A673 (cell line): Measurements from ENCODE around the gene KAZN. TPM values are rescaled to one million over a fixed set of nuclear protein-coding genes. Genes with fewer than 3 reads are reported as not detected.

ENCODE experiments used
- BruUV-seq: library from RNA; stranded (reverse); fragments of 400-500 nt; replicated peaks from 2 replicates; lab custom pipeline; 2021; lab: Mats Ljungman, UMichigan
- CTCF ChIA-PET: fragments of 300-600 bp; sonication (Branson Sonifier 250); formaldehyde crosslinking; loops from one replicate; lab custom pipeline; 2022; ENCODE audit warnings: antibody characterized with exemption; lab: Charles Lee
- POLR2A ChIA-PET: fragments of 300-600 bp; sonication (Branson Sonifier 250); formaldehyde crosslinking; loops from one replicate; lab custom pipeline; 2022; ENCODE audit warnings: antibody characterized with exemption; ENCODE audit not compliant: low non-redundant PET; lab: Charles Lee
- DNase-seq: peaks from one replicate; pipeline ENCODE4 v3.0.0-alpha.2; 2015; ENCODE audit warnings: low spot score
- H3K27ac ChIP-seq: fragments of 200-600 bp; sonication (generic); 2 replicates; pipeline ENCODE4 v1.5.1; 2016; ENCODE audit warnings: mixed run types, low read depth, mild to moderate bottlenecking, mixed read lengths, antibody characterized with exemption, low read length; ENCODE audit not compliant: poor library complexity, severe bottlenecking
- H3K27me3 ChIP-seq: fragments of 200-600 bp; sonication (generic); replicated peaks from 2 replicates; pipeline ENCODE4 v1.6.1; 2017; ENCODE audit warnings: mixed run types, low read depth, mild to moderate bottlenecking, mixed read lengths, antibody characterized with exemption, low read length; ENCODE audit not compliant: insufficient read depth, poor library complexity
- H3K36me3 ChIP-seq: fragments of 200-600 bp; sonication (generic); 2 replicates; pipeline ENCODE4 v1.6.1; 2016; ENCODE audit warnings: mixed run types, mild to moderate bottlenecking, mixed read lengths, antibody characterized with exemption, low read length; ENCODE audit not compliant: insufficient read depth, poor library complexity, severe bottlenecking
- H3K4me1 ChIP-seq: fragments of 200-600 bp; sonication (generic); 2 replicates; pipeline ENCODE4 v1.6.1; 2017; ENCODE audit warnings: mixed run types, mild to moderate bottlenecking, mixed read lengths, antibody characterized with exemption, low read length; ENCODE audit not compliant: insufficient read depth, poor library complexity, severe bottlenecking
- H3K4me3 ChIP-seq: fragments of 200-600 bp; sonication (generic); 2 replicates; pipeline ENCODE4 v1.5.1; 2016; ENCODE audit warnings: low read depth, mixed run types, mild to moderate bottlenecking, mixed read lengths, low read length; ENCODE audit not compliant: poor library complexity, severe bottlenecking
- H3K9me3 ChIP-seq: fragments of 200-600 bp; sonication (generic); 2 replicates; pipeline ENCODE4 v1.6.1; 2016; ENCODE audit warnings: mixed run types, low read depth, mild to moderate bottlenecking, mixed read lengths, antibody characterized with exemption, low read length; ENCODE audit not compliant: poor library complexity, severe bottlenecking
- EZH2 ChIP-seq: fragments of 200-600 bp; sonication (generic); IDR thresholded peaks from 2 replicates; pipeline ENCODE4 v1.6.1; 2017; ENCODE audit warnings: borderline replicate concordance, low read depth, mild to moderate bottlenecking, mixed read lengths, antibody characterized with exemption, low read length; ENCODE audit not compliant: poor library complexity, severe bottlenecking
- intact Hi-C: fragments of 100-400 bp; cut with micrococcal nuclease; formaldehyde crosslinking; loops from one replicate; pipeline ENCODE4 v1.10.0; 2022; ENCODE audit not compliant: unreplicated experiment
- total RNA-seq: library from RNA; stranded (reverse); gene quantifications from 2 replicates; pipeline ENCODE4 v1.2.3, GENCODE V29; 2021
- TF ChIP-seq, protein P1 (sequence below): fragments of 300-800, 200-600 bp; sonication (generic); conservative IDR thresholded peaks from 2 replicates; pipeline ENCODE4 v1.5.1; 2017; ENCODE audit warnings: low read depth, mild to moderate bottlenecking, antibody characterized with exemption, low read length, moderate library complexity, mixed read lengths

KAZN gene
- total RNA-seq, 1 experiment from 2014 or later = 8.0 TPM

DNA sequence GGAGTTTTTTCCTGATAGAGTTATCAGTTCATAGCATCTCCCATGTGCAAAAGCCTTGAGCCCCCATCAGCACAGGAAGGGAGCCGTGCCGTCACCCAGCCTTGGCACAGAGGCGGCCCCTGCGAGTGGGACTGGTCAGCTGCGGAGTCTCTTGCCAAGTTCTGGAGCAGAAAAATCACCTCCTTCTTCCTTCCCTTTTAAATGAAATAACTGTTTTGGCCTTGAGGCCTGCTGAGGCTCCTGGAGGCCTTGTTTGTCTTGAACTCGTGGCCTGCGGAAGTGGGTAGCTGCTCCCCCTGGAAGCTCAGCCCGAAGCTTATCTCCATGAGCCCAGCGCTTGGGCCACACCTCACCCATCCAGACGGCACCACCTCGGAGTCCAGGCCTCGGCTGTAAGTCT lies 409.4 kb downstream of the KAZN start:
- Histone ChIP-seq H3K36me3 (no peaks in the 10 kb centered on the region), H3K9me3 (no peaks in the 10 kb centered on the region), H3K27me3 (no peaks in the 10 kb centered on the region), H3K27ac (no peak overlapping the region), H3K4me1 (no peaks in the 10 kb centered on the region), H3K4me3 (no peak overlapping the region)
- no TSS peak for BruUV-seq
- intact Hi-C loops = no loop called here
- DNase-seq = no peak
- TF ChIP-seq, protein P1, sequence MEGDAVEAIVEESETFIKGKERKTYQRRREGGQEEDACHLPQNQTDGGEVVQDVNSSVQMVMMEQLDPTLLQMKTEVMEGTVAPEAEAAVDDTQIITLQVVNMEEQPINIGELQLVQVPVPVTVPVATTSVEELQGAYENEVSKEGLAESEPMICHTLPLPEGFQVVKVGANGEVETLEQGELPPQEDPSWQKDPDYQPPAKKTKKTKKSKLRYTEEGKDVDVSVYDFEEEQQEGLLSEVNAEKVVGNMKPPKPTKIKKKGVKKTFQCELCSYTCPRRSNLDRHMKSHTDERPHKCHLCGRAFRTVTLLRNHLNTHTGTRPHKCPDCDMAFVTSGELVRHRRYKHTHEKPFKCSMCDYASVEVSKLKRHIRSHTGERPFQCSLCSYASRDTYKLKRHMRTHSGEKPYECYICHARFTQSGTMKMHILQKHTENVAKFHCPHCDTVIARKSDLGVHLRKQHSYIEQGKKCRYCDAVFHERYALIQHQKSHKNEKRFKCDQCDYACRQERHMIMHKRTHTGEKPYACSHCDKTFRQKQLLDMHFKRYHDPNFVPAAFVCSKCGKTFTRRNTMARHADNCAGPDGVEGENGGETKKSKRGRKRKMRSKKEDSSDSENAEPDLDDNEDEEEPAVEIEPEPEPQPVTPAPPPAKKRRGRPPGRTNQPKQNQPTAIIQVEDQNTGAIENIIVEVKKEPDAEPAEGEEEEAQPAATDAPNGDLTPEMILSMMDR = no peak
- TF ChIP-seq EZH2 = no peak
- ChIA-PET POLR2A (no interaction called here), CTCF (no interaction called here)

DNA sequence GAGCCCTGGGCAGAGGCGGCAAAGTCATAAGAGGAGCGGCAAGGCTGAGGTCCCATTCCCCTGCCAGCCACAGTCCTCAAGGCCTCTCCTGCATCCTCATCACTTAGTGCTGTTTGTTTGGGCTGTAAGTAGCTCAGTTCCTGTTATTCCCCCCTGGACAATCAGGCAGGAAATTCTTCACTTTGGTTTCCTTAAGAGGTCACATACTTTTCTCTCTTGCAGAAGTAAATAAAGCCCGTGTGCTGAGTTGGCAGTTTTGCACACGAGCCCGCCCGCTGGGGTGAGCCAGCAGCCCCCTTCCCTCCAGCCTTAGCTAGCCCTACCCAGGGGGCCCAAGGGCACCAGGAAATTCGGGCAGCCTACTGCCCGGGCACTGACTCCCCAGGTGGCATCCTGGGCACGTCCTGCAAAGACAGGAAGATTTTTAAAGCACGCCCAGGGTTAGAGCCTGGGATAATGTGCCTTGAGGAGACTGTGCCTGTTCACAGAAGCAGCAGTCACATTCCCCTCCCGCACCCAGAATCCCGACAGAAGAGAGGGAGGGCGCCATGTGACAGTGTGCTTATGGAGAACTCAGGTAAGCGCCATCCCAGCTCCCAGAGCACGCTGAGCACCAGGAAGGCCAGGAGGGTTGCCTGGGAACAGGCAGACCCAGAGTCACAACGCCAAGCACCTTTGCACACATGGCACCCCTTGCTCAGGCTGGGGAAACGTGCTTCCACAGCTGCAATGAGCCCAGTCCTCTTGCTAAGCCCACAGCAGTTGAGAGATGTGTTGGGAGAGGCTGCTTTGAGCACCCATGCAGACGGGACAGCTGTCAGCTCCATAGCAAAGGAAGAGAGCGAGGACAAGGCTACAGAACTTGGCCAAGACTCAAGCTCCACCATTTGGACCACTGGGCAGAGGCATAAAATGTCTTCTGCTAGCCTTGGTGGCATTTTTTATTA lies 410.6 kb downstream of the KAZN start:
- ChIA-PET POLR2A (no interaction called here), CTCF (no interaction called here)
- no TSS peak for BruUV-seq
- H3K27me3 ChIP-seq = no peaks in the 10 kb centered on the region
- no peak for TF ChIP-seq EZH2
- TF ChIP-seq, protein P1 = no peak
- H3K4me3 ChIP-seq = no peak overlapping the region
- no peak overlapping the region for H3K27ac ChIP-seq
- H3K9me3 ChIP-seq = no peaks in the 10 kb centered on the region
- H3K36me3 ChIP-seq = no peaks in the 10 kb centered on the region
- no peak for DNase-seq
- H3K4me1 ChIP-seq = no peaks in the 10 kb centered on the region
- intact Hi-C loops = no loop called here

DNA sequence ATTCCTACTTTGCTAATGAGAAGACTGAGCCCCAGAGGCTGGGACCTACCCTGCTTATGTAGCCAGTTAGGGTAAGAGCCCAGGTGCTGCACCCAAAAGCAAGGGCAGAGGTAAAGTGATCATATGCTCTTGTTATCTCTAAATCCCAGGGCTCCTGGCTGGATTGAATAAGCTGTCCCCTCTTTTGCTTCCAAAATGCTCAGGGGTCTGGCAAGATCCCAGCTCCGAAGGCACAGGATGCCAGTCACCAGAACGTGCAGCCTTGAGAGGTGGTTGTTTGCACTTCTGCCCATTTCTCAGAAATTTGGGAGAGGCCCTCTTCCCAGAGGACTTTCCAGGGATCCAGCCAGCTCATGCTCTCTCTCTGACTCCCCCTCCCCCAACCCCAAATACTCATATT lies 412.7 kb downstream of the KAZN start:
- ChIA-PET CTCF (no interaction called here), POLR2A (no interaction called here)
- Histone ChIP-seq H3K36me3 (no peaks in the 10 kb centered on the region), H3K4me3 (no peak overlapping the region), H3K27me3 (no peaks in the 10 kb centered on the region), H3K4me1 (no peaks in the 10 kb centered on the region), H3K27ac (no peak overlapping the region), H3K9me3 (no peaks in the 10 kb centered on the region)
- TF ChIP-seq, protein P1 = no peak
- no peak for TF ChIP-seq EZH2
- DNase-seq = no peak
- intact Hi-C loops = no loop called here
- BruUV-seq = no TSS peak
